Stimulated activated CD8-positive, alpha-beta memory T cell treated with anti-CD3 and anti-CD28 coated beads, Interleukin-12 subunit alpha, Interleukin-12 subunit beta, amount 100 ng/mL, for 4 hours (primary cell): Measurements from ENCODE around the gene DIP2C.
"Not testable (repeated sequence)": the region's sequence is repeated elsewhere in the genome, so short reads cannot be mapped to it uniquely, and the experiment has no call there.

Experiments used
- DNase-seq: peaks from one replicate; pipeline ENCODE4 v3.0.0-alpha.2; 2020; ENCODE audit warnings: low read depth

DIP2C gene

GRCh38 chr10:610642-611305, 78.7 kb downstream of the DIP2C start:
- peak; percentile 11 for DNase-seq

DNA sequence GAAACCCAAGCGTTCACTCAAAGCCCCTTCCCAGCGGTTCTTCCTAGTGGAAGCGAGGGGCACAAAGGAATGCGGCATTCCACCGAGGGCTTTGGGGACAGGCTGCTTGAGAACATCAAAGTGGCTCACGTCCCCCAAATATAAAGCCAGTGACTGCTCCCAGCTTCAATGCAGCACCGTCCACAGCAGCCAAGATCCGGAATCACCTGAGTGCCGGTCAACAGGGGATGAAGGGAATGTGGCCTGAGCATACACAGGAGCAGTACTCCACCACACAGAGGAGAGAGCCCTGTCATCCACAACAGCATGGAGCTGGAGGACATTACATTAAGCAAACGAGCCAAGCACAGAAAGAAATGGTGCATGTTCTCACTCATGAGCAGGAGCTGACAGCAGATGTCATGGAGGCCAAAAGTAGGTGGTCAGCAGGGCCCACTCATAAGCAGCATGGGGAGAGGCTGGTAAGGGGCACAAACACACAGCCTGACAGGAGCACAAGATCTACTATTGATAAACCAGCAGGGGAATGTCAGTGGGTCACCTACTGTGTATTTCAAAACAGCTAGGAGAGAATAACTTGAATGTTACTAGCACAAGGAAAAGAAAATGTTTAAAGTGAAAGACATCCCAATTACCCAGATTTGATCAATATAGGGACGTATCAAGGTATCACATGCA, 79.5 kb downstream of the DIP2C start:
- no peak for DNase-seq

- DNase-seq: no peak
Measured at GRCh38 chr10:609262-609658, 80.2 kb downstream of the DIP2C start.

DNA sequence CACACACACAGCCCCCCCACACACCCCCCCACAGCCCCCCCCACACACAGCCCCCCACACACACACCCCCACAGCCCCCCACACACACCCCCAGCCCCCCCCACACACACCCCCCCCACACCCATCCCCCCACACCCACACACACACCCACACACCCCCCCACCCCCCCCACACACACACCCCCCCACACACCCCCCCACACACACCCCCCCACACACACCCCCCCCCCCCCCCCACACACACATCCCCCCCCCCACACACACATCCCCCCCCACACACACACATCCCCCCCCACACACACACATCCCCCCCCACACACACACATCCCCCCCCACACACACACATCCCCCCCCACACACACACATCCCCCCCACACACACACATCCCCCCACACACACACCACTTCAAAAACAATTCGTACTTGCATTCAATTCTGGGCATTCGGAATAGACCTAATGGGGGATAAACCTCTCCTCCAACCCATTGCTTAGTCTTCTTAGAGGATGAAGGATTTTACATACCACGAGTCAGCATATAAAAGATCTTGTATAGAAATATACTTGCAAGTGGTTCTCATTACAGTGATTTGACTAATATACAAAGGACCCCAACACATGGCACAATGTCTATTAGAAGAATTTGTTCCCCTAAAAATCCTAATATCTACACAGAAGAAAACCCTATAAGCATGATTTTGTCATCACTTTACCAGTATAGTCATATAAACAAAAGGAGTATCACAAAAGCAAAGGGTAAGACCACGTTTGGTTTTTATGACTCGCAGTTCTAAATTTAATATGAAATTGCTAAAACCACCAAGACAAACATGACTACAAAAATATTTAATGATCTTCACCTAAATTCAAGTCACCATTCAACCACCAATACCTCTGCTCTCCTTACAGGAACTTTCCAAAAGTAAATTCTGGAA, 80.9 kb downstream of the DIP2C start:
- no peak for DNase-seq

DNA sequence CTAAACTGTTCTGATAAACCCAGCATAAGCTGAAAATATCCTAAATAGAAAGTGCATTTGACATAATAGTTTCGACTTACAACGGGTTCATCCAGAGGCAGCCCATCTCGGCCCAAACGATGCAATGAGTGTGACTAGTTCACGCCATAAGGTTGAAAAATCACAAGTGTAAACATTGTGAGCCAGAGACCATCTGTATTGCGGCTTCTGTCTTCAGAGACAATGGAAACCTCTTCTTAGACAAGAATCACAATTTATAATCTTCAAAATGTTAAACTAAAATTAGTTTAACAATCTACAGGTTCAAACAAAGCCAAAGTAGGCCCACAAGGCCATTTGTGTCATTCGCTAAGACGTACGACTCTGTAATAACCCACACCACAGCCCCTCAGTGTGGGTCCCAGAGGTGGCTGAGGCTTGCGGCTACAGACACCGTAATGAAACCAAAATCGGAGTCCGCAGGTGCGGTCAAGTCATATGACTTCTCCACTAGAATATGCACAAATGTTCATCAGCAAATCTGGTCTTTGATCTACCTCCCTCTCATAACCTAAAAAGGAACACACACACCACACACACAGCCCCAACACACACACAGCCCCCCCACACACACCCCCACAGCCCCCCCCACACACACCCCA, 81.8 kb downstream of the DIP2C start:
- no peak for DNase-seq

DNA sequence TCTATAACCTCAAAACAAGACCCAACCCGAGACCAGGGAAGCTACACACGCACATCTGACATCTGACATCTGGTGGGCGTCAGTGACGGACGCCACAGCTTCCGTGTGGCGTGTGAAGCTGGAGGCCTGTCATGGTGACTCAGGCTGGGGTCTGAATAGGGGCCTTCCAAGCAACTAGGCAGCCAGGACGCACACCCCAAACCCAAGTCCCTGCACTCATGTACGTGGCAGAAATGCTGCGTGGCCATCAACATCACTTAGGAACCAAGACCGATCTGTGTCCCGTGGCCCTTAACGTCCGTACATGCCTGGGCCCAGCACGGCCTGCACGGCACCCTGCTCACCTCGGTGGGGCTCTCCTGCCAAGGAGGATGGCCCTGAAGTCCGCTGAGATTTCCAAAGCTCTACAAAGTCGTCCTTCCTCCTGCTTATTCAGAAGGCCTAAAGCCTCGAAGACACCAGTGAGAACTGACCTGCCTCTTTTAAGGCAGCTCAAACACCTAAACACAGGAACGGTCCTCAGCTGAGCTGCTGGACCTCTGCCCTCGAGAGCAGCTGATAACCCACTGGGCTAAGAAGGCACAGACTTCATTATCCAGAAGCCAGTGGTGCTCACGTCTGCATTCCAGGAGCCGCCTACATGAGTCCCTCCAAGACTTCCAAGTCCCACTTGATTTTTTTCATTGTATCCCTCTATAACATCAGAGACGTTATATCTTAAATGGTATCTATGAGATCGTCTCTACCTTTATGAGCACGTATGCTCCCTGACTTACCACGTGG, 82.5 kb downstream of the DIP2C start:
- DNase-seq: no peak

DNA sequence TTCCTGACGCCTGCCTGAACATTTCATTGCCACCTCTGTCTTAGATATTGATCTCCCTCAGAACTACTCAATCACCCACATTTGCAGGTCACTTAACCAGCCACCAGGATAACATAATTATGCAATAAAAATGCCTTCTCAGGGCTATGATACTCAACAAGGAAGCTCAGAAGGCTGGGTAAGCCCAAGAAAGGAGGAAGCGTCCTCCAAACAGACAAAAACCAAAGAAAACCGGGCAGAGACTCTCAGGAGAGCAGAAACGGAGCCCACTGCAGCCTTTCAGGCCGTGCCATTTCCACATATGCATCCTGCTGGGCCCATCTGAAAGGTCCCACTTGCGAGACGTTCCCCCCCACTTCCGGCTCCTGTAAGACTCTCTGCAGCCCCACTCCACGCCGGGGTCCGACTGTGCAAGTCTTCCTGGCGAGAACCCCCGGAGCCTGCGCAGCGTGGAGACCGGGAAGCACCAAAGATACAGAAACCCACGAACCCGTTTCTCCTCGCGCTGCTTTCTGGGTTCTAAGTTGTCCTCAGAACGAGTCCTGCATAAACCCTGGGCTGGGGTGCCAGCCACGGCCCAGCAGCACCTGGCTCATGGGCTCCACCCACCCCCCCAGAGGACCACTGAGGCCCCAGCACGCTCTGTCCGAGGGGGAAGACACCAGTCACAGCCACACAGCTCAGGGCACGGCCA, 83.7 kb downstream of the DIP2C start:
- DNase-seq: no peak

GRCh38 chr10:604716-605631, 84.5 kb downstream of the DIP2C start:
- no peak for DNase-seq

DNA sequence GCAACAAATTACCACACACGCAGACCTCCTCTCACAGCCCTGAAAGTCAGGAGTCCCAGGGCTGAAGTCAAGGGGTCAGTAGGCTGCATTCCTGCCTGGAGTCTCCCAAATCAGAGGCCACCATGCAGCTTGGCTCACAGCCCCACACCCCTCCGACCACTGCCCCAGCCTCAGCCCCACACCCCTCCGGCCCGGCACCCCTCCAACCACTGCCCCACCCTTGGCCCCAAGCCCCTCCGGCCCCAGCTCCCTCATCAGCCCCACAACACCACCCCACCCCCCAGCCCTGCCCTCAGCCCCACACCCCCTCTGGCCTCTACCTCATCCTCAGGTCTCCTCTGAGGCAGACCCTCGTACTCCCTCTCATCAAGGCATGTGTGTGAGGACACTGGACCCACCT, 85.7 kb downstream of the DIP2C start:
- DNase-seq: no peak

DNA sequence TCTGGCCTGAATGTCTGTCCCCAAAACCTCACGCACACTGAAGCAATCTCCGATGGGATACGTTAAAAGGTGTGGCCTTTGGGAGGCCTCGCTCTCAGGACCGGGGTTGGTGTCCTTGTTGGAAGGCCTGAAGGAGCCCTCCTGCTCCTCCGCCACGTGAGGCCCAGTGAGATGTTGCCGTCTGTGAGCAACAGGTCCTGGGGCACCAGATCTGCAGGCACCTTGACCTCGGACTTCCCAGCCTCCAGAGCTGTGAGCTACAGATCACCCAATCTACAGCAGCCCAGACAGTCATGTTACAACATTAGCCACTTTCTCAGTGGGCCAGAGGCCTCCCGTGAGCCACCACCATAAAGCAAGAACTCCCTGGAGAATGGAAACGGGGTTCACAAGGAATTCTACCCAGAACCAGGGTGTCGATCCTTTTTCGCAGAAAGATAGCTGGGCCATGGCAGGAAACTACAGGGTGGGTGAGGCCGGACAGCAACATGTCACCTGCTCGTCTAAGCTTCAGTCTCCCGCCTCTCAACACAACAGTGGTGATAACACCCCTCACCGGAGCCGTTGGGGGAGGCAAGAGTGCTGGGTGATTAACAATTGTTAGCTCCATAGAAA, 87.0 kb downstream of the DIP2C start:
- no peak for DNase-seq

- no peak for DNase-seq
Measured at GRCh38 chr10:601660-601963, 87.9 kb downstream of the DIP2C start.

DNA sequence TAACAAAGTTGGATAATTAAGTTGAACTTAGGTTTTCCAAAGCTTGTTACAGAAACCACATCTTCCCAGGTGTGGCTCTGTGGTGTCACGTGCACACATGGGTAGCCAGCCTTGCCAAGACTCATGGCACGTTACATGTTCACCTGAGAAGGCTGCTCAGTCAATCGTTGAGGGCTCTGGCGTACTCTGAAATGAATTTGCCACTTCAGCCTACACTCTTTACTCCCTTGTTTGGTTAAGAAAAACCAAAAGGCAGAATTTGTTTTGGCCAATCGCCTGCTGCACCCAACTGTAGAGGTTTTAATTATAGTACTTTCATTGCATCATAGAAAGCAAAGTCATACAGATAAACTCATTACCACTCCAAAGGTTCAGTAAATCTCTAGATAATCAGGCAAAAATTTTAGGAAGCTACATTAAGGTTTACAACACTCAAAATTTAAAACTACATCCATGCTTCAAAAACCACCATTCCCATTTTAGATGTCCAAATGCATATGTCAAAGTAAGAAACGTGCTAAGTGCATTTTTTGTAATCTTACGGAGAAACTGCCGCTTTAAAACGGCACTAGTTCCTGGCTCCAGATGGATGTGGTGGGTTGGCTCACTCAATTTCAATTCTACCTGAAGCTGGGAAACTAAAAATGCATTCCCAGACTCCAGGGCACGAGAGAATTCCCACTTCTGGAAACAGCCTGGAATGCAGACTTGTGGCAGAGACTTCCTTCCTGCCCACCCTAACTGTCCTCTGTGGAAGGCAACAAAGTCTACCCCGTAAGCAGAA, 88.4 kb downstream of the DIP2C start:
- DNase-seq: no peak

DNA sequence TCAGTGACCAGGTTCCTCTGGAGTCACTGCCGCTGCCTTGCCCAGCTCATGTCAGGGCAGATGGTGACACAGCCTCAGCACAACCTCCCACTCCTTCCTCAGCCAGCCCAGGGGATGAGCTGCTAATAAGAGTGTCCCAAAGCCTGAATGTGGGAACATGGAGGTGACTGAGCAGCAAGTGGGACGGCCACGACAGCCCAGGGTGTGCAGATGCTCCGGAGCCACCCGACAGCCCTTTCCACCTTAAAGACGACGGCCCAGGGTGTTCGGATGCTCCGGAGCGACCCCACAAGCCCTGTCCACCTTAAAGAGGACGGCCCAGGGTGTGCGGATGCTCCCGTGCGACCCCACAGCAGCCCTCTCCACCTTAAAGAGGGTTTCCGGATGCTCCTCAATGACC, 89.2 kb downstream of the DIP2C start:
- DNase-seq: no peak

DNA sequence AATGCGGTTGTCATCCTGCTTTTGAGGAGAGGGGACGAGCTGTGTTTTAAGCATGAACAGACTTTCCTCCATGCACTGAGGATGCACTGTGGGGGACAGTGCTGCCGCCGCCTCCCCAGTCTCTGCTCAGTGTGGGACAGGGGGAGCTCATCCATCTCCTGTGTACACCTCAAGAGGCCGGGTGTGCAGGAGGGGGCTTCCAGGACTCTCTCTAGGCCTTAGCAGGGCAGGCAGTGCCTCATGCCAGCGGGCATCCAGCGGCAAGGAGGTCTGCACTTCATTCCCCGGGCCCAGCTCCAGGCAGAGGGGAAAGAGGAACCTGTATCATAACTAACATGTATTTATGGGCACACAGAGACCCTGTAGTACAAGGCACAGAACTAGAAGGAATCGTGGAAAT, 89.7 kb downstream of the DIP2C start:
- no peak for DNase-seq

GRCh38 chr10:598415-599170, 90.9 kb downstream of the DIP2C start:
- no peak for DNase-seq

DNA sequence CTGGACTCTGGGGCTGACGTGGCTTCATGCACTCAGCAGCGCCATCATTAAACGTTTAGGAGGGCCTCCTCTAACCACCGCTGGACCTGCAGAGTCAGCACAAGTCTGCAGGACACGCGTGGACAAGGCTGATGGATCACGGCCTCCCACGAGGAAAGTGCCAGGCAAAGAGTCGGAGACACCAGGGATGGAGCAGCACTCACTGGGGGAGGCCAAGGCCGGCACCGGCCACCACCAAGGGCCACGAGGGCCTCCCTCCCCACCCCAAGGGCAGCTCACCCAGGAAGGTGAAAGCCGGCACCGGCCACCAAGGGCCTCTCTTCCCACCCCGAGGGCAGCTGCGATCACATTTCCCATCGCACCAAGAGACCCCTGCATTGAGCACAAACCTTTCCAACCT, 91.5 kb downstream of the DIP2C start:
- DNase-seq: no peak

GRCh38 chr10:596725-597345, 92.6 kb downstream of the DIP2C start:
- DNase-seq: no peak

GRCh38 chr10:596131-596530, 93.3 kb downstream of the DIP2C start:
- DNase-seq: not testable (repeated sequence)
